ENCODE results near the gene GPSM1.

GPSM1 gene

DNA sequence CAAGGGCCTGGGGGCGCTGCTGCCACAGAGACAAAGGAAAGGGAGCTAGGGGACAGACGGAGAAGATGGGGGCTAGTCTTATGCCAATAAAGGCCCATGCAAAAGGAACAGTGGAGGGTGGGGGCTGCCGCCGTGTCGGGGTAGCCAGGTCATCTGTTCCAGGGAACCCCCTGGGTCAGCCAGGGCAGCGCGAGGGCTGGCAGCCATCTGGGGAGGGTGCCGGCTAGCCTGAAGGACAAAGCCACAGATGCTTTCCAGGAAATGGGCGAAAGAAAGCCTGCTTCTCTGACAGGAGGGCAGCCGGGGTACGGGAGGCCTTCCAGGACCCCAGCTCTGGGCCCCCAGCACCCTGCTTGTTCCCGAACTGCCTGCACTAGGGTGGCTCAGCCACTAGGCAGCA, 47.8 kb downstream of the GPSM1 start:
- DNase-seq (ENCODE audit: low read depth): no peak

DNA sequence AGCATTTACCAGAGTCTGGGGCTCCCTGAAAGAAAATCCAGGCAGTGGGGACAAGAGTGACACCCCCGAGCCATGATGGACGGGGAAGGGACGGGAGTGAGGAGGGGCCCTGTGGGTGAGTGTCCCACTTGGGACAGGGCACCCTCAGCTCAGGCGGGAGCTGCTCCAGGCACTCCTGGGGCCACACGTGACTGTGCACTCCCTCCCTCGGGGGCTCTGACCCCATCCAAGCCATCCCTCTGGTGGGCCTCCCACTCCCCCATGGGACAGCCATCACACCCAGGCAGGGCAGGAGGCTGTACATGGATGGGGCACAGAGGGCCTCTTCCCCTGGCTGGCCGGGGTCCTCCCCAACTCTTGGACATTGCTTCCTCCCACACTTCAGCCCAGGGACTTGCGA, 49.1 kb downstream of the GPSM1 start:
- DNase-seq (ENCODE audit: low read depth): no peak

DNA sequence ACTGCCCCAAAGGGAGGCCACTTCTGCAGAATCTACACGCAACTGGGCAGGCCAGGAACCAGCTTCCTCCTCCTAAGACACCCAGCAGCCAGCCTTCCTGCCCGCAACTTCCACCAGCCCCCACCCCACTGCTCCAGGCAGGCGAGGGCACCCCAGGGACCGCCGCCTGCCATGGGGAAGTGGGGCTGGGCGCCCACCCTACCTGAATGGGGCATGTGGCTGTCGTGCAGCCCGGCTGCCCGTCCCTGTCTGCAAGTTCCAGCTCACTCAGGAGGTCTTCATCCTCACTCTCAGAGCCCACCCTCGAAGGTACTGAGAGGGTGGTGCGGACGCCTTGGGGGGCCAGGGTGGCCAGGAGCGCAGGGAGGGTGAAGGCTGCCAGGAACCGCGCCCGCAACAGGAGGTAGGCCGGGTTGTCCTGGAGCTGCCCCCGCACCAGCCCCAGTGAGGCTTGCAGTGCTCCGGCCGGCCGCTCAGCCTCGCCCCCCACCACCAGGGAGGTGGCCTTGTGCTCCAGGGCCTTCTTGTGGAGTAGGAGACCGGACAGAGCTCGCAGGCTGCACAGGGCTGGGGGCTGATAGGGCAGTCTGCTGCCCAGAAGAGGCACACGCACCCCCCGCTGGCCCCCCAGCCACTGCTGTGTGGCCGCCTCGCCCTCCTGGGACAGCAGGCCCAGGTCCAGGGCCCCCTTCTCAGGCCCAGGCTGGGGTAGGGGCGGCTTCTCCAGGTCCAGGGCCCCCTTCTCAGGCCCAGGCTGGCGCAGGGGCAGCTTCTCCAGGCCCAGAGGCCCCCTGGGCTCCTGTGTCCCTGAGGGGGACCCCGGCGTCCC, 50.2 kb downstream of the GPSM1 start:
- DNase-seq (ENCODE audit: low read depth): no peak

DNA sequence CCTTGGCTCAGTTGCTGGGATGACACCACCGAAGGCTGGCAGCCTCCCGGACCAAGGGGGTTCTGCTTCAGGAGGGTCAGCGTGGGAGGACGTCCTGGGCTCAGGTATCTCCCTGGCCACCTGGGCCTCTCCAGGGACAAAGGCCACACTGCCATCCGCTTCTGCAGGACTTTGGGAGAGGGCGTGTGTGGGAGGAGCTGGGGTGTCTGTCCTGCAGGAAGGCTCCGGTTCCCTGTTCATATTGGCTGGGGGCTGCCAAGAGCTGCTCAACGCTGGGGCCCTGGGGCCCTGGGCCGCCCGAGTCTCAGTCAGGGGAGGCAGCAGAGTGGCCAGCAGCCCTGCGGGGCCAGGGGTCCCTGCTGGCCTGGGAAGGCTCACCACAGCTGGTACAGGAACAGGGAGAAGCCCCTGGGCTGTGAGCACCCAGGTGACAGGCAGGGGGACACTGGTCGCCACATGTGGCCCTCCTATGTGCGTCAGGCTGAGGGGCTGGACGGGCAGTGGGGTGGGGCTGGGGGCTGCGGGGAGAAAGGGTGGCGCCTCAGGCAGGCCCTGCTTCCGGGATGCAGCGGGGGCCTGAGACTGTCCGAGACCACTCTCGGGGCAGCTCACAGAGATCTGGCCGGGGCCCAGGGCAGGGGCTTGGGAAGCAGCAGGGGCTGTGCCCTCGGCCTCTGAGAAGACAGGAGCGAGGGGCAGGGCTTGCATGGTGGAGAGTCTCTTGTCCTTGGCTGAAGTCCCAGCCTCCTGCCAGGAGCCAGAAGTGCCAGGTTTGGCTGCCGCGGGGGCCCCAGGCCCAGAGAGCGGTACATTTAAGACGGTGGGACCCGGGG, 51.0 kb downstream of the GPSM1 start:
- no peak for DNase-seq (ENCODE audit: low read depth)

DNA sequence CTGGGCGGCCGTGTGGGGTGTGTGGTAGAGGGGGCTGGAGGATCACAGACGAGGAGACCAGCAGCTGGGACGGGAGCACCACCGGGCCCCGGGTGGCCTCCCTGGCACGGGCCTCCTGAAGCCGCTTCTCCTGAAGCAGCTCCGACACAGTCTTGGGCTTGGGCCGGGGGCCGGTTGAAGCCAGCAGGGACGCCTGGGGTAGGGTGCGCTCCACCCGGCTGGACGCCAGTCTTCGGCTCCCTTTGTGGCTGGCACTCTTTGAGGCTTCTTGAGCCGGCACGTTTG, 51.6 kb downstream of the GPSM1 start:
- no peak for DNase-seq (ENCODE audit: low read depth)

DNA sequence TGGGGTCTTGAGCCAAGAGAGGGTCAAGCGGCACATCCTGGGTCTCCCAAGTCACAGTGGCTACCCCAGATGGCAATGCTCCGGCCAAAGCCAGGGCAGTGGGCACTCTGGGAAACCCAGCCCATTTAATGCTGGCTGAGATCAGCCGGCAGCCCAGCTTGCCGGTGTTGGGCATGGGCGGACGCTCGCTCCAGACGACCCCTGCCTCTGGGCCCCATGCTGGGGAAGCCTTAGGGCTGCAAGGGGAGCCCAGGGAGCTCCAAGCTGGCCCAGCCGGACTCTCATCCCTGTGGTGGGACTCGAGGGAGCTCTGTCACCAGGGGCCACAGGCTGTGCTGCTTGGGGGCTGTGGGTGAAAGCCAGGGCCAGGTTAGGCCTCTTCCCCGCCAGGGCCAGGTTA, 52.1 kb downstream of the GPSM1 start:
- DNase-seq (ENCODE audit: low read depth): no peak

DNA sequence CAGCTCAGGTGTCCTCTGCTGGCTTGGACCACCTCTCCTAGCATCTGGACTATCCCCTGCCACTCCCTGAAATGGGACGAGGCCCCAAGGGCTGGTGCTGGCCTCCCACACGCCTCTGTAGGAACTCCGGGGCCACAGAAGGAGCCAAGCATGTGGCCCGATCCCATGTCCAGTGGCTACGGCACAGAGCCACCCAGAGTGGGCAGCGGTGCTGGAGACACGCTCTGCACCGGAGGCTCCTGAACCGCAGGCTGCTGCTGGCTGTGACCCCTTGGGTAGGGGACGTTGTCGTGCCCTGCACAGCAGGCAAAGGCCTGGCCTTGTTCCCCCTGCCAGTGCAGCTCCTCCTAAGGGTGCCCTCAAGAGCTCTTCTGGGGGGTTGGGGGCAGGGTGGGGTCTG, 52.6 kb downstream of the GPSM1 start:
- no peak for DNase-seq (ENCODE audit: low read depth)

DNA sequence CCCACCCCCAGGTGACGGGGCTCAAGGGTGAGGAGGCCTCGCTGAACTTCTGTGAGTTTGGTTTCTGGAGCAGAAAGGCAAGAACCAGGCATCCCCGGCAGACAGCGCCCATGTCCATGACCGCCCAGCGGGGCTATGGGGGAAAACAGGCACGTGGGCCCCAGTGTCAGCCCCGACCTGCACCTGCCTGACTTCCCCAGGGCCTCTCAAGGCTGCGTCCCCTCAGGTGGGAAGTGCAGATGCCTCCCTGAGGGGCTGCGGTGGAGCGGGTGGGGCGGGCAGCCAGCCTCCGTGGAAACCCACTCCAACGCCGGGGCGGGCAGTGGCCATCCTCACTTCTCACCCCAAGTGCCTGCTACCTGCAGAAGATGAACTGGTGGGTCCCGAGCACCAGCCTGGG, 53.0 kb downstream of the GPSM1 start:
- DNase-seq (ENCODE audit: low read depth): no peak

DNA sequence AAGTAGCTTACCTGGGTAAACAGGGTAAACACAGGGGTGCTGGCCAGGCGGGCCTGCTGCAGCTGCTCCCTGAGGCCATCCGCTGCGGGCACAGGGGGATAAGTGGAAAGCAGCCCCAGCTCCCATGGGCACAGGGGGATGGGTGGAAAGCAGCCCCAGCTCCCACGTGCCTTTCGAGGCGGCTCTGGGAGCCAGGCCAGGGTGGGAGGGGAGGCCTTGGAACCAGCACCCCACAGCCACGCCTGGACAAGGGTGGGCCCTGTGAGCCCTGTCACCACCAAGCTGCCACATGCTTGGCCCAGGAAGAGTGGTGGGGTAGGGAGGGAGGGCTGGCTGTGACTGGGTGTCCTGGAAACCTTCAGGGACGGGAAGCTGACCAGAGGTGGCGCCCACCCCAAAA, 54.0 kb downstream of the GPSM1 start:
- no peak for DNase-seq (ENCODE audit: low read depth)

DNA sequence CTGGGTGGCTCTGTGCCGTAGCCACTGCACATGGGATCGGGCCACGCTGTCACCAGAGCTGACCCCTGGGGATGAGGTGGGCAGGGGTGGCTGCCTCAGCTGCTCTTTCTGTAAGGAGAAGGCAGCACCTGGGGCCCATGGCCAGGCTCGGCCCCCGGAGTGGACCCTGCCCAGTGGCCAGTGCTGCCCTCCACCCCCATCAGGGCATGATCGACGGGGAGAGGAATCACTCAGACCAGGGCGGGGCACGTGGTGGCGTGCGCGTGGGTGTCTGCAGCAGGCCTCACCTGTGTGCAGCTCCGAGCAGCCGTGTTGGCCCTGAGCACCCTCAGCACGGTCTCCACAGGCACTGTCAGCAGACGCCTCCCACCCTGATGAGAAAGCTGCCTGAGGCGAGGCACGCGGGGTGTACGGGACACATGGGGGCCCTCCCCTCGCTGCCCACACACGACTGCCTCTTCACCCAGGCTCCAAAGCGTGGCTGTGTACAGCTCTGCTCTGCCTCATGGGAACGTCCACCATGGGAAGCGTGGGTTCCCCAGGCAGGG, 54.7 kb downstream of the GPSM1 start:
- no peak for DNase-seq (ENCODE audit: low read depth)

DNA sequence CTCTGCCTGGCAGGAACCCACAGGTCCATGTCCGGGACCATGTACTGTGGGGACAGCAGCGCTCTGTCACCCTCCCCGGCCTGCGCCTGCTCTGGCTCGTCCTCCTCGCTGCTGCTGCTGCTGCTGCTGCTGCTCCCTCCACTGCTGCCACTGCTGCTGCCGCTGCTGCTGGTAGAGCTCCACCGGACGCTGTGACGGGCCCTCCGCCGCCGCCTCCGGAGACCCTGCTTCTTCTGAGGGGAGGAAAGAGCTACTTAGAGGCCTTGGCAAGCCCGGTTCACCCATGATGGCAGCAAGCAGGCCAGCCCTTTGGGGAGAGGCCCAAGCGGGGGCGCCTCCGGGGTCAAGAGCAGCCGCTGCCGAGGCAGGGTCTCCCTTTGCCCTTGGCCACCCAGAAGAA, 56.1 kb downstream of the GPSM1 start:
- DNase-seq (ENCODE audit: low read depth): no peak

DNA sequence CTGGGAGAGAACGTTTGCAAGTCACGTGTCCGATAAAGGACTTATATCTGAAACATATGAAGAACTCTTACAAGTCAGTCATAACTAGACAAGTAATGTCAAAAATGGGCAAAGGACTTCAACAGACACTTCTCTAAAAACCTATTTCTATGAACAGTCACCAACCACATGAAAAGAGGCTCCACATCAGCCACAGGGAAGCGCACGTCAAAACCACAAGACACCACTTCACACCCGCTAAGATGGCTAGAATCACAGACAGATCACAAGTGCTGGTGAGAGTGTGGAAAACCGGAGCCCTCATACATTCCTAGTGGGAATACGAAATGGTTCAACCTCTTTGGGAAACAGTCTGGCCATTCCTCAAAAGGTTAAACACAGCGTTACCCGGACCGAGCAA, 57.7 kb downstream of the GPSM1 start:
- peak; percentile 36 for DNase-seq (ENCODE audit: low read depth)

DNA sequence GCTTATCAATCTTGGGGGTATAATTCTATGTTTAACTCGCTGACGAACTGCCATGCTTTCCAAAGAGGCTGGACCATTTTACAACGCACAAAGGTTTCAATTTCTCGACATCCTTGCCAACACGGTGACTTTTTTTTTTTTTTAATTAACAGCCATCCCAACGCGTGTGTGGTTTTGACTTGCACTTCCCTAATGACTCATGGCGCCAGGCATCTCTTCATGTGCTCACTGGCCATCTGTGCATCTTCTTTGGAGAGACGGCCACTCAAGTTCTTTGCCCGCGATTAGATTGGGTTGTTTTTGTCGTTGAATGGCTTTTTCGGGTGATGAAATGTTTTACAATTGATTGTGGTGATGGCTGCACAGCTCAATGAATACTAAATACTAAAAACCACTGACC, 58.7 kb downstream of the GPSM1 start:
- DNase-seq (ENCODE audit: low read depth): no peak

DNA sequence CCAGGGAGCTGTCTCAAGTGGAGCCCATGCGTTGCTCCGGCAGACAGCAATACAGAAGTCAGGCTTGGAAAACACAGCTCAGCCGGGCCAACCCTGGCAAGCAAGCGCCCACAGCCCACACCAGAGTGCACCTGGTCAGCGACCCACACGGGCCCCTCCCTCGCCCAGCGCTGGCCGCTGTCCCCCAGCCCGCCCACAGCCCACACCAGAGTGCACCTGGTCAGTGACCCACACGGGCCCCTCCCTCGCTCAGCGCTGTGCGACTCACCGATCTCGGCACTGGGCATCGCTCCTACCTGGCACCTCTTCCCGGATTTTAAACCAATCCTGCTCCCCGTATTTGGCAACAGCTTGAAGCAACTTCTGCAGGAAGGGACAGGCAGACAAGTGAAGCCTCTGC, 59.9 kb downstream of the GPSM1 start:
- no peak for DNase-seq (ENCODE audit: low read depth)

DNA sequence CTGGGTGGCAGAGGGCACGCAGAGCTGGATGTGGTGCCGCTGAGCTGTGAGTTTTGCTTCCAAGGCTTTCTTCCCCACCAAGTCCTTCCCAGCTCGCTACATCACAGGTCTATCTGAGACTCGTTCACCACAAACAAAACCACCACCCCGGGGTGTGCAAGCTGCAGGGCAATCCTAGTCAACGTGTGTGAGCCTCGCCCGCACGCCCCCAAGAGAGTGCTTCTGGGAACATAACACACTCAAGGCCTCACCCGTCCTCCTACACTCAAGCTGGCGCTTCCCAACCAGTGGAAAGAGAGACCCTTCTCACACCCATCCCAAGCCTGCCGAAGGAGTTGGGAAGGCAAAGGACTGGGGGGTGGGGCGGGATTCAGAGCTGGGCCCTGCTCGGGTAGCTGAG, 62.1 kb downstream of the GPSM1 start:
- no peak for DNase-seq (ENCODE audit: low read depth)

DNA sequence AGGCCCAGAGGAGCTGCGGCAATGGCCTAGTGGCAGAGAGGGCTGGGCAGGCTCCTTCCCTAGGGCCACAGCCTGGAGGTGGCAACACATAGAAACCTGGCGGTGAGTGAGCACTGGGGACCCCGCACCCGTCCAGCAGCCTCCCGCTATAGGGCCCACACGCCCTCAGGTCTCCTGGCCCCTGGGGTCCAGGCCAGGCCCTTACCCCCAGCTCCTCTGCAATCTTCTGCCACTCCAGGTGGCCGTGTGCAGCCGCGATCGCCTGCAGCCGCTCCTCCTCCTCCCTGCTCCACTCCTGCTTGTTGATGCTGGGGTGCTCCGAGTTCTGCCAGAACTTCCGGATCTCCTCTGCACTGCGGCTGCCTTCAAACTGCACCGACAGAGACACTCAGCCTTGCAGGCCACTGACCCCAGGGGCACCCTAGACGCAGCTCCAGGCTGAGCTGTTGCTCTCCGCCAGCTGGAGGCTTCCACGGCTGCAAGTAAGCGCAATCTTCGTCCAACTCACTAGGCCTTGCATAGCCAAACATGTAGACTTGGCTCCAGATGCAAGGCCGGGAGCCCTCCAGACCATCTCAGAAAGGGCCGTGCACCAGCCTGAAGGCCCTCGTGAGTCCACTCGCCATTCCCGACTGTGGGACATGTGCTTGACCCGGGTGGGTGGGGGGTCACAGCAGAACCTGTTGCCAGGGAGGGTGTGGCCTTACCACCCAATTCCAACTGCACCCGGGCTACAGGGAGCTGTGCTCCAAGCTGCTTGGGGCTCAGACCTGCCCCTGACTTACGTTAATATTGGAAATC, 64.6 kb downstream of the GPSM1 start:
- no peak for DNase-seq (ENCODE audit: low read depth)

DNA sequence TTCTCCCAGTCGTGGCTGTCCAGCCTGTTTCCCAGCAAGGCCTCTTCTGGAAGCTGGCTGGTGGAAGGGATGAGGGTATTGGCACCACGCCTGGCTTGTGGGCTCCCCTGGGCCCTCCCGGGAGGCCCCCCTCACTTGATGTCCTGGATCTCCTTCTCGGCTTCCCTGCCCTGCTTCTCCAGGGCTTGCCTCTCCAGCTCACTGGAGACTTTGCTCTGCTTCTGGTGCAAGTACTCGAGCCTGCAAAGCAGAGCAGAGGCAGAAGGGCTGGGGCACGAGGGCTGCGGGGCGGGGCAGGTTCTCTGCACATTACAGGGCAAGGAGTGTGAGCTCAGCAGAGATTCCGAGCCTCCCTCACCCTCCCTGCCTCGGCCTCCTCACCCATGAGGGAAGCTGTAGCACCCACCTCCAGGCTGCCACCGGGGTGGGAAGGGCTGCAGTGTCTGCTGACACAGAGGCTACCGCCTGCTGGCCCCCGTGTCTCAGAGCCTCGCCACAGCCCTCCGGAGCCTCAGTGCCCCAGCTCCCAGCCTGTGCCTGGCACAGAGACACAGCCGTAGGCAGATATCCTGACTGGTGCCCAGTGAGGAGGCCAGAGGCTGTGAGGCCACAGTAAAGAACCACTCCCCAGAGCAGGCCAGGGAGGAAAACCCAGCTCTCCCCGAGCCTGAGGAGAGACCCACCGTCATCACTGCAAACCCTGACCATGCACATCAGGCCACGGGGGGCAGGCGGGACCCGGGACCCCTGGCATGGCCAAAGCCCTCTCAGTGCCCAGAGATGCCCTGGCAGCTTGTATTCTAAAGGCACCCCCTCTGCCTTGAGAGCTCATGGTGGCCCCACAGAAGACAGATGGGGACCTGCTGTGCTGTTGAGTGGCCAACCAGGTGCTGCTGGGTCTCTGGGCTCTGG, 65.5 kb downstream of the GPSM1 start:
- DNase-seq (ENCODE audit: low read depth): no peak

DNA sequence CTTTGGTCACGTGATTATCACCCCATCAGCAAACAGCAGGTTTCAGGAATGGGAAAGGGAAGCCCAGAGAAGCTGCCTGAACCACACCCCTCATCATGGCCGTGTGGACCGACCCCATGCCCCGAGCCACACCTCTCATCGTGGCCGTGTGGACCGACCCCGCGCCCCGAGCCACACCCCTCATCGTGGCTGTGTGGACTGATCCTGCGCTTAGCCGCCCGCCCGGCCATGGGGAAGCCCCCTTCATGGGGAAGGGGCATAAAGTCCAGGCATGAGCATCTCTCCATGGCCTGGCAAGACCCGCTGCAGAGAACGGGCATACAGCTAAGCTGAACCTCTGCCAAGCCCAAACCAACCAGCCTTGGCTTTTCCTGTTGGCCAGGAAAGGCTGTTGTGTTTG, 66.2 kb downstream of the GPSM1 start:
- no peak for DNase-seq (ENCODE audit: low read depth)

DNA sequence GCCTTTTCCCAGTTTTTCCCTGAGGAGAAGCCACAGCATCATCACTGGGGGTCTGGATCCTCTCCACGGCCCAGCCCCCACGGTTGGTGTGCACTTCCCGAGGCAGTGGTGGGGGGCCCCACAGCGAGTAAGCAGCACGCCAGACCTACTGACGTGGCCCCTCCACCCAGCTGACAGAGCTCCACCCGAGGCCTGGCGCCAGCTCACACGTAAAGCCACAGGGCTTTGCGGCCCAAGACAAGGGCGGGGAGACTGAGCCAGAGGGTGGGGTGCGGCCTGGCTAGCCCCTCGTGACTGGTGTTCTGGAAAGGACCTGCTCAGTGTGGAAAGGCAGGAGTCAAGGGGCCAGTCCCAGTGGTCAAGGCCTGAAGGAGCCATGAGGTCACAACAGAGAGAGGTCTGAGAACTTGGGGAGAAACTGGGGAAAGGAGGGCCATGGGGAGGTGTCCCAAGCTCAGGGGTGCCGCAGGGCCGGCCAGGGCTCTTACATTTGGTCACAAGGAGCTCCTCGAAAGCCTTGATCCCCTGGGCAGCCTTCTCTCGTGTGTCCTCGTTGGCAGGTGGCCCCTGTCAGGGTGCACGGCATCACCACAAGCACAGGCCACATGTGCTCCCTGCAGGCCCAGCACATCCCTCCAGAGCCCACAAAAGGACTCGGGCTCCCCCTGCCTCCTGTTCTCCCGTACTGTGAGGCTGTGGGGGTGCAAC, 67.1 kb downstream of the GPSM1 start:
- no peak for DNase-seq (ENCODE audit: low read depth)

DNA sequence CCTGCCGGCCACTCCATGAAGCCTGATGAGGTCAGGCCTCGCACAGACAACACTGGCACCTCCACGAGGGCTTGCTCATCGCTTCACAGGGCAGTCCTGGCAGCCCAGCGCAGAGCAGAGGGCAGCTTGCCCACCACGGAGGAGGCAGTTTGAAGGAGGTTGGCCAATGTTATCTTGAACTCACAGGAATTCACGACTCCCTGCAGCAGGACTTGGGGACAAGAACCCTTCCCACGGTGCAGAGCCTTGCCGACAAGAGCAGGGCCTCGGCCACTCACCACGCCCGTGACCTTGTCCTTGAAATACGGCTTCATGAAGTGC, 67.6 kb downstream of the GPSM1 start:
- no peak for DNase-seq (ENCODE audit: low read depth)

All from T follicular helper cell (primary cell).